ENCODE data around the gene DNAL4. TPM values are rescaled to one million over a fixed set of nuclear protein-coding genes. Genes with fewer than 3 reads are reported as not detected.
A peak's percentile ranks its signal among the peaks of the same experiment; 100 is the strongest.

DNAL4 gene, protein sequence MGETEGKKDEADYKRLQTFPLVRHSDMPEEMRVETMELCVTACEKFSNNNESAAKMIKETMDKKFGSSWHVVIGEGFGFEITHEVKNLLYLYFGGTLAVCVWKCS
- polyA plus RNA-seq (2014; cell fraction: cytosol; rRNA removed) = 29.0 and 32.8 TPM in 2 replicates
- polyA plus RNA-seq (2014; cell fraction: nucleus; rRNA removed) = 18.6 and 21.3 TPM in 2 replicates

DNA sequence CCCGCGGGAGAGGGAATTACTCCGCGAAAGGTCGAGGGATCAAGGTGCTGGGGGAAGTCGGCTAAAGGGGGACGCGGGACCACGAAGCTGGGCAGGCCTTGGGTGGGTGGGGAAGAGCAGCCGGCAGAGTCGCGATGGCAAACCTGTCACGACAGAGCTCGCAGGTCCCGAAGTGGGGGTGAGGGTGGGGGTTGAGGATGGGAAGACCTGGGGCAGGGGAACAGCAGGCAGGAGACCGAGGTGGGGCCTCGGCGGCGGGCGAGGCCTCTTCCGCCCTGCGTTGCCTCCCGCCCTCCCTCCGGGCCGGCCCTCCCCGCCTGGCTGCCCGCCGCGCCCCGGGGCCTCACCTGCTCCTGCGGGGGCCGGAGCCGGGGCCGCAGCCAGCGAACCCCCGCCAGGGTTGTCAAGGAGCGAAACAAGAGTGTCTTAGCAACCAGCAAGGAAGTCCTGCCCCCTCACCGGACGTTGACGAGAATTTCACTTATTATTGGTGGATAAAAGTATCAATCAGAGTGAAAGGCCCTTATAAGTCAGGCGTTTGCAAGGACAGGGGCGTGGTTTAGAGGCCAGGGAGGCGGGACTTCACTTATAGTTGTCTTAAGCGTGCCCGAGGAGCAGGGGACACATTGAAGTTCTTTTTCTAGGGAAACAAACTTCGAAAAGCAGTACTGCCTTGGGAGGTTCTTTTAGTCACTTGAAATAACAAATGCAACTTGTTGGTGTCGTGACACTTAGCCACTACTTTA is at the start of gene DNAL4:
Gene DNAL4, minus strand, starts transcription at position 423 of the 746 bp plus-strand sequence. CDS start 11,412 bp downstream, outside the sequence.
- DNase-seq (ENCODE audit: low spot score) = peak; percentile 98

DNA sequence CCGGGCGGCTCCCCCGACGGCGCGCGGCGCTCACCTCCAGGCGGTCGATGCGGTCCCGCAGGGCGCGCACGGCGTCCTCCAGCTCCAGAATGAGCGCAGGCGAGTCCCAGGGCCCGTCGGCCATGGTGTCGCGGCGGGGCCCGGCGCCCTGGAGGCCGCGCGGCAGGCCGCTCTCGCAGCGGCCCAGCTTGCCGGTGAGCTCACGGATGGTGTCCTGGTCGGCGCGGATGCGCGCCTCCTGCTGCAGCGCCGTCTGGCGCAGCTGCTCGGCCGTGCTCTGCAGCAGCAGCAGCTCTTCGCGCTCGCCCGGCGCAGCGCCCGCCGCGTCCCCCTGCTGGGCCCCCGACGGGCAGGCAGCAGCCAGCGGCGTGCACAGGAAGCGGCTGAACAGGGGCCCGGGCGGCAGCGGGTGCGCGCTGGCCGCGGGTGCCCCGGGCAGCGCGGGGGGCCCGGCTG is 49.3 kb upstream of the DNAL4 start:
- DNase-seq (ENCODE audit: low spot score) = peak; percentile 75

DNA sequence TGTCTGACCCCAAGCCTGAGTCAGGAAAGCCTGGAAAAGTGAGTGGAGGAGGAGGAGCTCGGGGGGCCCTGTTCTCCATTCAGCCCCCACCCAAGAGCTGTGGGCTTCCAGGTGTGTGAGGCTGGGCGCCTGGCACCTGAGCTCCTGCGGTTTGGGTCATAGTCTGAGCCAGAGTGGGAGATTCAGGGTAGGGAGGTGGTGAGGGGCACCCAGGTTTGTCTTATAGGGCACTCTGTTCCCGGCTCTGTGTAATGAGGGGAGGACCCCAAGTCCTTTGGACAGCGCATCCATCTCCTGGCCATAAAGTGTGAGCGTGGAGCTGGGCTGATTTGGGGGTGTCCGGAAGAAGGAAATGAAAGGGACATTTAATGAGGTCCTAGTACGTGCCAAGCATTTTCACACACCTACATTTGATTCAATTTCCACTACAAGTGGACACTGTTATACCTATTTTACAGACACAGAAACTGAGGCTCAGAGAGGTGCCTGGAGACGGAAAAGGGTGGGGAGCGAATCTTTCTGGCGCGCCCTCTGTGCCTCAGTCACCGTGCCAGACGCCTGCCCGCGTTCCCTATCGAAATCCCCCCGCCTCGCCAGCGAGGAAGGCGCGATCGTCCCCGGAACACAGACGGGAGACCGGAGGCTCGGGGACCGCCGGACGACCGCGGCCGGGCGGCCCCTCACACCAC is 48.7 kb upstream of the DNAL4 start:
- DNase-seq (ENCODE audit: low spot score) = no peak

DNA sequence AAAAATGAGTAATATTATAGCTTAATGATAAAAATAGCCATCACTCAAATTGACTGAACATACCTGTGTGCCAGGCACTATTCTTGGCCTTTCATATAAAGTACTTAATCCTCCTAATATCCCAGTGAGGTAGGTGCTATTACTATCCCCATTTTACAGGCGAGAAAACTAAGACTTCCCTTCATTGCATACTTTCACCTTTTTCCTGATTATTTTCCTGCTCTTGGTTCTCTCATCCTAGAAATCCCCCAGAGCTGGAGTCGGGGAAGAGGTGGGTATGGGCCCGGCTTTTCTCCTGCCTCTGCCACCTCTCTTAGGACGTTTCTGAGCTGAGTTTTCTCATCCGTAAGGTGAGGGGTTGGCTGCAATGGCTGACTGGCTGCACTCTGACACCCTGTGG is 47.7 kb upstream of the DNAL4 start:
- DNase-seq (ENCODE audit: low spot score) = no peak

DNA sequence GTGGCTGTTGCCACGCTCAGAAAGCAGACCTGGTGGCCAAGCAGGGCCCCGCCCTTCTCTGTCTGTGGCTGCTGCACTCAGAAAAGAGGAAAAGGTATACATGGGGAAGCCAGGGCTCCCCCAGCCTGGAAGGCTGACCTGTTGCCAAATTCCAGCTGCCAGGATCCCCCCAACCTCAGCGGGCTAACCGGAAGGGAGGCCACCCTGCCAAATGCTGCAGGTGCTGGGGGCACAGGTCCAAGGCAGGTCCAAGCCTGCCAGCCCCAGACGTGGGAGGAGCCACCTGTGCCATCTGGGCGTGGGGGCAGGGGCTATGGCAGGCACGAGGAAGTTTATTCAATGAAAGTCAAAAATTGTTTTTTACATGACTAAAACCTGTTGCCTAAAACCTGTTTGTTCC is 47.3 kb upstream of the DNAL4 start:
- no peak for DNase-seq (ENCODE audit: low spot score)

DNA sequence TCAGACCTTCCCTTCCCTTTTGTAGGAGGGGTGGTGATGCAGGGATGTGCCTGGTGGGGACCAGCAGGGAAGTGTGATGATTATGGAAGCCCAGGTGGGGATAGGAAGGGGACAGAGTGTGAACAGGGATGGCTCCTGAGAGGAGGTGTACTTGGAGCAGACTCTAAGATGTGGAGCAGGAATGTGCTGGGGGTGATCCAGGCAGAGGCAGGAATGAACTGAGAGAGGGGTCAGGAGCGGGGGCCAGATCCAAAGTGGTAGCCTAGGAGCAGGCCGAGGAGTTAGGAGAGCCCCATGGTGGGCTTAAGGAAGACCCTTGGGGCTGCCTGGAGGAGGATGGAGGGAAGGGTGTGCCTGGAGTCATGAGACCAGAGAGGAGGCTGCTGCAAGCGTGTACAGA is 46.2 kb upstream of the DNAL4 start:
- DNase-seq (ENCODE audit: low spot score) = no peak

DNA sequence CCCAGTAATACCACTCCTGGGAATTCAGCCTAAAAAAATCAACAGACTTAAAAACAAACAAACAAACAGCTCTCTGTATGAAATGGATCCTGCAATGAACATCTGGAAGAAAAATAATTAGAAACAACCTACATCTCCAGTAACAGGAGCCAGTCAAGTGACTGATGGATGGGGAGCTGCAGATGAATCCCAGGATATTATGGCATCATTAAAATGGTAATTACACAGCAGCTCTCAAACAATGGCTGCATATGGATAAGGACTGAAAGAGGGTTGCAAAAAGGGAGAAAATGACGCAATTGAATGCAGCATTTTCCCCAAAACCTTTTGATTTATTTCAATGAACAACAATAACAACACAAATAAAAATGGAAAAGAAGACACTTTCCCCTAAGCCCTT is 45.7 kb upstream of the DNAL4 start:
- no peak for DNase-seq (ENCODE audit: low spot score)

DNA sequence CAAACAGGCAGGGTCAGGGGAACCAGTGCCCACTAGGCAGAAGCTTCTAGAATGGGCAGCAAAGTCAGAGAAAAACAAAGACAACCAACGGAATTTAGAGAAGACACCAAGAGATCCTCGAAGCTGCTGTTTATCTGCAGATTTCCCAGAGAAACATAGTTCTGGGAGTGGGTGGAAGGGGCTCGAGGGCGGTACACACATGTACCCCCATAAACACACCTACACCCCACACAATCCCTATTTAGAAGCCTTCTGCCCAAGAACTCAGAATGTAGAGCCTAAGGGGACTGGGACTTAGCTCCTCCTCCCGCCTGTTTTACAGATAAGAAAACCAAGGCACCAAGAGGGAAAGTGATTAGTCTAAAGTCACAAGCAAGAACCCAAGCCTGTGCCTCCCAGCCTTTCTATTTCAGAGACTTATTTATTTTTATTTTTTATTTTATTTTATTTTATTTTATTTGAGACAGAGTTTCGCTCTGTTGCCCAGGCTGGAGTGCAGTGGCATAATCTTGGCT is 43.5 kb upstream of the DNAL4 start:
- DNase-seq (ENCODE audit: low spot score) = no peak

DNA sequence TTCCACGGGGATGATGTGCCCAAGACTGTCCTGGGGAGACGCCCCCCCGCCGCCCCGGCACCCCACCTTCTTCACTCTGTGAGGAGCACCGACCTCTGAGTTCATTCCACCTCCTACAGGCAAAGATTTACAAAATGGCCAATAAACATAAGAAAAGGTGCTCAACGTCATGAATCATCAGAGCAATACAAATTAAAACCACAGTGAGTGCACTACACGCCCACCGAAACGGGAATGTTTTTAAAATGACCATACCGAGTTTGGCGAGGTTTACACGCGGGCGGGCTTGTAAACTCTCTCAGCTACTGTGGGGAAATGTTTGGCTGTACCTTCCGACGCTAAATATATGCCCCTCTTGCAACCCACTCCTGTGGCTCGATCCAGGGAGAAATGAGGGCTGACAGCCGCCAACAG is 42.0 kb upstream of the DNAL4 start:
- DNase-seq (ENCODE audit: low spot score) = no peak

DNA sequence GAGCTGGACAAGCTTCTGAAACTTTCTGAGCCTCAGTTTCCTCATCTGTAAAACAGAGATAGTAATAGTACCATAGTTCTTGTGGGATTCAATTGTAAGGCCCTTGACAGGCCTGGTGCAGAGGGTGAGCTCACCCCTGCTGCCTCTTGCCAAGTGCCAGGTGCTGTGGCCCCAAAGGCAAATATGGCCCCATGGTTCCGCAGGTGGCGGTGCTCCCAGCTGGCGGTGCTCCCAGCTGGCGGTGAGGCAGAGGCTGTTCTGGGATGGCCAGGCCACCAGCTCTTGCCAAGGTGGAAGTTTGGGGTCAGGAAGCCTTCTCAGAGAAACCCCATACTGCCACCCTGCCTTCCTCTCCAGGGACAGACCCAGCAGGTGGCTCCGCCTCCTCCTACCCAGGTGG is 41.0 kb upstream of the DNAL4 start:
- no peak for DNase-seq (ENCODE audit: low spot score)

DNA sequence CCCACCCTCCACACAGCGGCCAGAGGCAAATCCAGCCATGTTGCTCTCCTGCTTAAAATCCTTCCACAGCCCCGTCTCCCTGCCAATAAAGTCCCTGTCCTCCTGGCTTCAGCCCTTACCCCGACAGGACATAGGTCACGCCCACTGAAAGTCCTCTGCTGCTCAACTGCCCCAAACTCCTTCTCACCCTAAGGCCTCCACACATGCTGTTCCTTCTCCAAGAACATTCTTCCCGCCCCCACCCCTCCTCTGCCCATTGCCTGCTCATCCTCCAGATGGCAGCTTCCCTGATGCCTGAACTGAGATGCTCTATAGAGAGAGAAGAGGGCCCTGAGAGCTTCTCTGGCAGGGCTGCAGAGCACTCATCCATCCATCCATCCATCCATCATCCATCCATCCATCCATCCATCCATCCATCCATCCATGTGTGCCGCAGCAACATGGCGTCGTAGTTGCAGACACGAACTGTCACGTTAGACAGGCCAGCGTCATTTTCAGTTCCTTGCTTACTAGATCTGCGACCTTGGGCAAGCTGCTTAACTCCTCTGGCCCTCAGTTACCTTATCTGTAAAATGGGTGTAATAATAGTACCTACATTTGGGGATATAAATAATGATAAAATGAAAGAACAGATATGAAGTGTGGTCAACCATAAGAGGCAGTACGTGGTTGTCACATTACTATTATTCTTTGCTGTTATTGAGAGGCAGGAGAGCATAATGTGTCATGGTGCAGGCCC is 40.4 kb upstream of the DNAL4 start:
- DNase-seq (ENCODE audit: low spot score) = no peak

DNA sequence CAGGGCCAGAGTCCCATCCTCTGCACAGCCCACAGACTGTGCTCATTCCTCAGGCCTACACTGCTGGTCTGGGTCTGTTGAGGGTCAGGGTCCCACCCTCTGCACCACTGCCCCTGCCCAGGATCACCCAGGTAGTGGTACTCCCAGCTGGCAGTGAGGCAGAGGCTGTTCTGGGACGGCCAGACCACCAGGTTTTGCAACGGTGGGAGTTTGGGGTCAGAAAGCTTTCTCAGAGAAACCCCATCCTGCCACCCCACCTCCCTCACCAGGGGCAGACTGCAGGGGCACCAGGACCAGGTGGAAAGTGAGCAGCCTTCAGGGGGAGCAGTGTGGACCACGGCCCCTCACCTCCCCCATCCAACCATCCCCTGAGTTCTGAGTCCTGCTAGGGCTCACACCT is 39.1 kb upstream of the DNAL4 start:
- DNase-seq (ENCODE audit: low spot score) = no peak

DNA sequence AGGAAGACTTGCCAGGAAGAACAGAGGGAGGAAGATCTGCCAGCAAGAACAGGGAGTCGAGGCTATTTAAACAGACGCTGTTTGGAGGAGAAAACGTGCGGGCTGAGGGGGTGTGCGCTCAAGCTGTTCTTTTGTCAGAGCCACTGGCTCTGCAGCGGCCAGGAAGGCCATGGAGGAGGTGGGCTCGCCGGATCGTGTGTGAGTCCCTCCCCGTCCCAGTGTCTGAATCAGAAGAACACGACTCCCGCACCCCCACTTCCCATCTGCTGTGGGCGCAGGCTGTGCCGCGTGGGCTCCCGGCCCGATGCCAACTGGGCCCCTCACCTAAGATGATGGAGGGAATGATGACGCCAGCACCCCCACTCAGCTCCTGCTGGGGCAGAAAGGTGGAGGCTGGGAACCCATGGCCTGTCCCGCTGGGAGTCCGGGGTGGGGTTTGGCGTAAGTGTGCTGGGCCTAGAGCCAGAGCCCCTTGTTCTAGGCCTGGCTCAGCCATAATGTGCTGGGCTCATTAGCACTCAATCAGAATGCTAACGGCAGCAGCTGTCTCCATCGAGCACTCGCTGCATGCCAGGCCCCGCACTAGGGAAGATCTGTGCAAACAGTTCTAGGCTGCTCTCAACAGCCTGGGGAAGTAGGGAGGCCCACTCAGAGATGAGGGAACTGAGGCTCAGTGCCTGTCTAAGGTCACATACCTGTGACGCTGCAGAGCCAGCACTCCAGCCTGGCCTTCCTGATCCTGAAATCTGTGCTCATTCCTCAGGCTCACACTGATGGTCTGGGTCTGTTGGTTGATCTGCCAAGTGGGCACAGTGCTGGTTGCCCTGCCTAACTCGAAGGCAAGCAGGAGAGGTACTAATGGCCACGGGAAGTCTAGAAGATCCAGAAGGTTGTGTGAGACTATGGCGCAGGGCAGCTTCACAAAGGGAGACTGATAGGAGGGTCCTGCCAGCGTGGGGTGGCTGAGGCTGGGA is 38.3 kb upstream of the DNAL4 start:
- DNase-seq (ENCODE audit: low spot score) = no peak

DNA sequence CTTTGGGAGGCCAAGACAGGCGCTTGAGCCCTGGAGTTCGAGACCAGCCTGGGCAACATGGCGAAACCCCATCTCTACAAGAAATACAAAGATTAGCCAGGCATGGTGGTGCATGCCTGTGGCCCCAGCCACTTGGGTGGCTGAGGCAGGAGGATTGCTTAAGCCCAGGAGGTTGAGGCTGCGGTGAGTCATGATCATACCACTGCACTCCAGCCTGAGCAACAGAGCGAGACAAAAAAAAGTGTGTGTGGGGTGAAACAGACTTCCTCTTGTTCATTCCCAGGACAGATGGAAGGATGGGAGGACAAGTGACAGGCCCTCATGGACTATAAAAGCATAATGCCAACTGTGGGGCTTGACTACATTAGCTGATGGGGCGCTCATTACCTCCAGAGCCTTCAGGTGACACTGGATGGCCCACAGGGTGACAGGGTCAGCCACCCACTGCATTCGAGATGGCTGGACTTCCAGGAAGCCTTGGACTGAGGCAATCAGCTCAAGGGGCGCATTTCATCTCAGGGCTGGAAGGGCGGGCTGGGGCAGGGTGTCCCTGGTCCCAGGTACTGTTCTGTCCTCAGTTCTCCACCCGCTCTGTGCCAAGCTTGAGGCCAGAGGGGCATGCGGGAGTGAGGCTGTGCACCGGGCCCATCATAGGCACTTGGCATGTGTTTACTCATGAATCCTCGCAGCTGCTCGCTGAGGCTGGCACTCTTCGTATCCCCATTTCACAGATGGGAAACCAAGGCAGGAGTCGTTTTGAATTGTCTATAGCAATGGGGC is 37.4 kb upstream of the DNAL4 start:
- no peak for DNase-seq (ENCODE audit: low spot score)

DNA sequence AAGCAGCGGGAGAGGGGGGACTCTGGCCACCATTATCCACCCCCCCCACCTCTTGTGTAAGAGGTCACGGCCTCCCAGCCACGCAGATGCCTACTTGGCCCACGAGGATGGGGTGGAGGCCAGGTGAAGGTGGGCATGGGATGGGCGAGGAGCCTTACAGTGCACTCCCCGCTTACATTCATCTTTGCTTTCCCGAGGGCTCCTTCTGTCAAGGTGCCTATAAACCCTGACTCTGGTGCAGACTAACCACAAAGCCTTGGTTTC is 36.8 kb upstream of the DNAL4 start:
- DNase-seq (ENCODE audit: low spot score) = no peak

DNA sequence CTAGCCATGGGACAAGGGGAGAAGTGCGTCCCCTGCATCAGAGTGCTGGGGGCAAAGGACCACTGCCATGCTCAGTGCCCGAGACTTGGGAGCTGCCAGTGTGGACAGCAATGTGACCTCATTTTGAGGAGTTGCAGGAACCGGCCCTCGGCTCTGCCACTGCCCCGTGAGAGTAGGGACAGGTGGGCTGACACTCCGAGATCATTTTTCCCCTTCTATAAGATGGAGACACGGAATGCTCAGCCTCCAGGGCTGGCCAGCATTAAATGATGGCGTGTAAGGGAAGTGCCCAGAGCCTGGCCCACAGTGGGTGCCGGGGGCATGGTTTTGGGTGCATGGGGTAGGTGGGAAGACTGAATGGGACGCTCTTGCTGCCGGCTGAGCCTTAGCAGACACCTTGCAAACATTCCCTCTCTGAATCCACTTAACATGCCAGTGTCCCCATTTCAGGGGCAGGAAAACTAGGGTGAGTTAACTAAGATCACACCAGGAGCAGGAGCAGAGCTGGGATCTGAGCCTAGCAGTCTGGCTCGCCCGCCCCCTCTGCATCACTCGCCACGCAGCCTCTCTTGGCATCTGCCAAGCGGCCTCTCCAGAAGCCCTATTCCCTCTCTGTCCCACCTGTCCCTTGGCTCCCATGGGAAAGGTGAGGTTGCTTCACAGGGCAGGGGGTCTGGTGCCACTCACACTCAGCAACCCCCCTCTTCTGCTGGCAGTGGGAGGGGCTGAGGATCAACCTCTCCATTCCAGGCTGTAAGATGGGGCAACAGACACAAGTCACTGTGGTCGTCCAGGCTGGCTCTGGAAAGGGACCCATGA is 36.3 kb upstream of the DNAL4 start:
- no peak for DNase-seq (ENCODE audit: low spot score)

DNA sequence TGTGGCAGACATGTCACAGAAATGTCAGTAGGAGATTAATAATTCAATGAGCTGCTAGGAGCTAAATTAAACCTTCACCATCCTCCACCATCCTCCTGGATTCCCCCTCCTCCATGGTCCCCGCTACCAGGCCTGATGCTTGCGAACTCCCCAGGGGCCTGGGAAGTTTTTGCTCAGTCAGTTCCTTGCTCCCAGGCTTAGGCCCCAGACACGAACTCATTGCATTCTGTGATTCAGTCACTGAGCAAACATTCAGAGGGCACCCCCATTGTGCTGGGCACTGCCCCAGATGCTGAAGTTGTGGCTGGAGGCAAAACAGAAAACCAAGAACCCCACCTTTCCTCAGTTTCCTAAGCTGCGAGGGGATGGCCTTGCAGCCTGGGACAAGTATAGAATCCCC is 35.5 kb upstream of the DNAL4 start:
- no peak for DNase-seq (ENCODE audit: low spot score)

DNA sequence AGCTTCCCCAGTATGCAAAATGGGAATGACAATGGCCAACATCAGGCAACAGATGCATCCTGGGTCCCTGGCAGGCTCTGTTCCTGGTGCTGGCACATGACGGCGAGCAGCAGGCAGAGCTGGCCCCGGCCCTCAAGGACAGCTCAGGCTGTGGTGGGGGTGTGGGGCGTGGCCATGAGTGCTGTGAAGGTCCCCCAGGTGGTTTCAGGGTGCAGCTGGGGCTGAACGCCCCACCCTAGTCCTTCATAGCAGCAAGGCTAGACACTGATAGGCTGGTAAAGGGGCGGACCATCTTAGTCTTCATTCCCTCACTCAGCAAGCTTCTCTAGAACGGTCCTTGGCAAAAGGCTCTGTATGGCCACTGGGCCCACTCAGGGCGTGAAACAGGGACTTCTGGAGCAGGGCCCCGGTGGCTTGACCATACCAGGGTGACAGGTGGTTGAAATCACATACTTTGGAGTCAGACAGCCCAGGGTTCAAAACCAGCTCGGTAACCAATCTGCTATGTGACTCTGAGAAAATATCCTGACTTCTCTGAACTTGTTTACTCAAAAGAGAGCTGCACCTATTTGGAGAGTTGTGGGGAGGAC is 34.8 kb upstream of the DNAL4 start:
- DNase-seq (ENCODE audit: low spot score) = no peak

DNA sequence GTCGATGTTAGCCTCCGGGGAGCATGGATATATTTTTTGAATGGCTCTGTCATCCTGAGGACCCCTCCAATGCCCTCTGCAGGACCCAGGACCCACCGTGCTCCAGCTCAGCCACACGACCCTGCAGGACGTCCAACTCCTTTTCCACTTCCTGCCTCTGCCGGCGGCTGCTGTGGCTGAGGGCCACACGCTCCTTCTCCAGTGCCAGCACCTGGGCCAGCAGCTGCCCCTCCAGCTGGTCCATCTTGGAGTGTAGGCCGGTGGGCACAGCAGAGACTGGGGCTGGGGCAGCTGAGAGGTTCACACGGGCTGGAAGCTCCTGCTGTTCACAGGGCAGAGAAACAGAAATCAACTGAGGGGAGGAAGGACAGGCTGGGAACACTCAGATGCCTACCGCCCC is 34.2 kb upstream of the DNAL4 start:
- no peak for DNase-seq (ENCODE audit: low spot score)
